DLD1 (cell line): Measurements from ENCODE around the gene NDUFA7.
"Not testable (repeated sequence)": the region's sequence is repeated elsewhere in the genome, so short reads cannot be mapped to it uniquely, and the experiment has no call there.

ENCODE experiments used
- in situ Hi-C: cut with HindIII; loops from 2 replicates; pipeline ENCODE4 v1.10.0; 2017; ENCODE audit warnings: low sequenced_read_pairs

The NDUFA7 gene

DNA sequence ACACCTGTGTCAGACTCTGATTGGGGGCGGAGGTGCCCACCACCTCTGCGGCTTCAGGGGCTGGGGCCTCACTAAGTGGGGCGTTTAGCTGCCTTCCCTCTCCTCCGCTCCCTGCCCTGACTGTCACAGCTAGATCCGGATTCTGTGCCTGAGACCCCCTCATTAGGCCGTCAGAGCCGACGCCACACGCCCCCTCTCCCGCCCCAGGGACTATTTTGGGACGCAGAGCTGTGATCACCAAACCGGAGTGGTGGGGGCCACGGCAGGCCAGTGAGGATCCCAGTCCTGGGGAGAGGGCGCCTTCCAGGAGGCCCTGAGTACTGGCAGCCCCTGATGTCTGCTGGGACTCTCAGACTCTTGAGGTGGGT lies 21.1 kb upstream of the NDUFA7 start:
- in situ Hi-C loops, result no loop called here

DNA sequence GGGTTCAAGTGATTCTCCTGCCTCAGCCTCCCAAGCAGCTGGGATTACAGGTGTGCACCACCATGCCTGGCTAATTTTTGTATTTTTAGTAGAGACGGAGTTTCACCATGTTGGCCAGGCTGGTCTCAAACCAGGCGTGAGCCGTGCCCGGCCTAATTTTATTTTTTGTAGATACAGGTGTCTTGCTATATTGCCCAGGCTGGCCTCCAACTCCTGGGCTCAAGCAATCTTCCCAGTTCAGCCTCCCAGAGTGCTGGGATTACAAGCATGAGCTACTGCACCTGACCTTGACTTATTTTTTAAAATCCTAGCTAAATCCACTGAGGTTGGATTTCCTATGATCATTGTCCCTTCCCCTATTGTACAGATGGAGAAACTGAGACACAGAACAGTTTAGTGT lies 20.3 kb upstream of the NDUFA7 start:
- in situ Hi-C loops, result not testable (repeated sequence)

DNA sequence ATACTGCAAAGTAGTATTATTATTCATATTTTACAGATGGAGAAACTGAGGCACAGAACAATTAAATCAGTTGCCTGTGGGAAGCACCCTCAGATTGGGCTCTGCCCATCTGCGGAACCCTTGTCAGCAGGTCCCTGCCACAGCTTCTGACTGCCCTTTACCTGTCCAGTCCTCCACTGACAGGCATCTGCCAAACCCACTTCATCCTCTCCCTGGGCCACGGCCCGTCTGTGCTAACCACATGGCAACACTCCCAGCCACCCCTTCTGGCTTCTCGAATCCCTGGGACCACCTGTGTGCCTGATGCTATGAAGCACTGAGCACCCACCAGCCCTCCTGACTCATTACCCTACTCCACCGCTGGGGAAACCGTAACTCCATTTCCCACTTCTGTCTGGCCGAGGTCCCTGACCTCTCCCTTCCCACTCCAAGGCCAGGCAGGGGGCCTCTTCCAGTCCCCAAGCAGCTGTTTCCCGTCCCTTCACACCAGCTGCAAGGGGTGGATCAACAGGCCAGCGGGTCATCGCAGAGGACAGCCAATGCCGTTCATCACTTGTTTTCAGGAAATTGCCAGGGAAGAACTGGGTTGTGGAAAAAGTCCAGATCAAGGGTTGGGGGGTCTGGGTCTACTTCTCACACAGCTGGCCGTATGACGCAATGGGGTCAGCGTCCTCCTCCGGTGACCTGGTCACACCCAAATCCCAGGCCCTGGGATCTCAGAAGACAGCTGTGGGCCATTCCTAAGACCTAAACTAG lies 19.3 kb upstream of the NDUFA7 start:
- in situ Hi-C loops, result no loop called here

DNA sequence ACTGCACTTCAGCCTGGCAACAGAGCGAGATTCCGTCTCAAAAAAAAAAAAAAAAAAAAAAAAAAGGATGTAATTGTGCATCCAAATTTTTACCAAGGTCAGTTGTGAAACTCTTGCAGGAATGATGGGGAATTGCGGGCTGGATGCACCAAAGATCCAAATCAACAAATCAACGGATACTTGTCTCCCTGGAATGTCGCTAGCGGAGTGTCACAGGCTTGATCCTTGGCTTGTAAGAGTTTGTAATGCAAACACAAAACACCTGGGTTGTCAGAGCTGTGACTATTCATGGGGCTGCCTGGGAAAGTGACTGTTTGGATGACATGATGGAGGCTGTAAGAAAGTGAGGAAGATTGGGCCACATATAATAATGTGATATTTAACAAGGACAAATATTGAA lies 17.7 kb upstream of the NDUFA7 start:
- in situ Hi-C loops, result no loop called here

DNA sequence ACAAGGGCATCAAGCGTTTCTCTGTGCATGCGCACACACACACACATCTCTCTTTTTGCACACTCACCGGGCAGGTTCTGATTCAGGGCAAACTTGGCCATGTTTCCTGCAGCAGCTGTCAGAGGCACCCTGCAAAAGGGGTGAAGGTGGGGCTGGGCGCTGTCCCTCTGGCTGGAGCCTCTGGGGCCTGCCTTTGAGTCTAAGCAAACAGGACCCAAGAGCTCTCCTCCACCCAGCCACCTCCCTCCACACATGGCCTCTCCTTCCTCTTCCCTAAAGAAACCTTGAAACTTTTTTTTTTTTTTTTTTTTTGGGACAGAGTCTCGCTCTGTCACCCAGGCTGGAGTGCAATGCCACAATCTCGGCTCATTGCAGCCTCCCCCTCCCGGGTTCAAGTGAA lies 16.6 kb upstream of the NDUFA7 start:
- in situ Hi-C loops, result no loop called here

DNA sequence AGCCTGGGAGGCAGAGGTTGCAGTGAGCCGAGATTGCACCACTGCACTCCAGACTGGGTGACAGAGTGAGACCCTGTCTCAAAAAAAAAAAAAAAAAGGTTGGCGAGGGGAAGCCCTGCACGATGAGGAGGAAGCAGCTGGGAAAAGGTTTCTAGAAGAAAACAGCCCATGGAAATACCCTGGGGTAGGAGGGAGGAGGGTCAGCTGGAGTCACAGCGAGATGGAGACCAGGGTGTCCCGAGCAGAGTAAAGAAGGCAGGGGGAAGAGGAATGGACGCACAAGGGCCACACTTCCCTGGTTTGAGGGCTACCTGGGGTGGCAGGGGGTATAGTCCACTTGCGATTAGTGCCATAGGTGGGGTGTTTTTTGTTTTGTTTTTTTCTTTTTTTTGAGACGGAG lies 15.5 kb upstream of the NDUFA7 start:
- in situ Hi-C loops, result no loop called here

DNA sequence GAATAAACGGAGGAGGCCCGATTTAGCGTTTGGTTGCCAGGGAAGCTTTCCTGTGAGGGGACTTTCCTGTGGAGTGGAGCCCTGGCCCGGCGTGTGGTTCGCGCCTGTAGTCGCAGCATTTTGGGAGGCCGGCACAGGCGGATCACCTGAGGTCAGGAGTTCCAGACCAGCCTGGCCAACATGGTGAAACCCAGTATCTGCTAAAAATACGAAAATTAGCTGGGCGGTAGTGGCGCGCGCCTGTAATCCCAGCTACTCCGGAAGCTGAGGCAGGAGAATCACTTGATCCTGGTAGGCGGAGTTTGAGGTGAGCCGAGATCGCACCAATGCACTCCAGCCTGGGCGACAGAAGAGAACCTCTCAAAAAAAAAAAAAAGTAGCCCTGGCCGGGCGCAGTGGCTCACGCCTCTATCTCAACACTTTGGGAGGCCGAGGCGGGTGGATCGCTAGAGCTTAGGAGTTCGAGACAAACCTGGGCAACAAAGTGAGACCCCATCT lies 14.9 kb upstream of the NDUFA7 start:
- in situ Hi-C loops, result no loop called here

DNA sequence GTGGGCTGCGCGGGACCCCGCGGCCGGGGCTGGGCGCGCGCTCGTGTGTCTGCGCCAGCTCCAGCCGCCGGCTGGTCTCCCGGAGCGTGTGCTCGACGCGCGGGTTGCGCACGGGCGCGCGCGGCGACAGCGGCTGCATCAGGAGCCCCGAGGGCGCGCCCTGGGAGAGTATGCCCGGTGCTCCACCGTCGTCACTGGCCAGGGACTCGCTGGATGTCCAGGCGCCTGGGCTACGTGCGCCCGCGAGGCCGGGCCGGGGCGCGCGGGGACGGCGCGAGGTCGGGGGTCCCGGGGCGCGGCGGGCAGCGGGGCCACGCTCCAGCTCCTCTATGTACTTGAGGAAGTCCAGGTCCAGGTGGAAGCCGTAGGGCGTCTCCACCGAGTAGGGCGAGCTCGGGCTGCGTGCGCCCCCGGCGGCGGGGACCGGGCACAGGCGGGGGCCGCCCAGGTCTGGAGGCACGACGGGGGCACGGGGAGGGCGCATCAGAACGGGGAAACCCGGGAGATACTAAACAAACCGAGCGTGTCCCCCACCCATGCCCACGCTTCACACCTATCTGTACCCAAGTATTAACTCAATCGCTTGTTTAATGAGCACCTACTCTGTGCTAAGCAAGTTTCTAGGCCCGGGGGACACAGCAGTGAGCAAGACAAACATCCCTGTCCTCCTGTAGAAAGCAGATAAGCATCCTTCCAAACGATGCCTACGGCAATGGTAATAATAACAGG lies 14.3 kb upstream of the NDUFA7 start:
- in situ Hi-C loops, result no loop called here

DNA sequence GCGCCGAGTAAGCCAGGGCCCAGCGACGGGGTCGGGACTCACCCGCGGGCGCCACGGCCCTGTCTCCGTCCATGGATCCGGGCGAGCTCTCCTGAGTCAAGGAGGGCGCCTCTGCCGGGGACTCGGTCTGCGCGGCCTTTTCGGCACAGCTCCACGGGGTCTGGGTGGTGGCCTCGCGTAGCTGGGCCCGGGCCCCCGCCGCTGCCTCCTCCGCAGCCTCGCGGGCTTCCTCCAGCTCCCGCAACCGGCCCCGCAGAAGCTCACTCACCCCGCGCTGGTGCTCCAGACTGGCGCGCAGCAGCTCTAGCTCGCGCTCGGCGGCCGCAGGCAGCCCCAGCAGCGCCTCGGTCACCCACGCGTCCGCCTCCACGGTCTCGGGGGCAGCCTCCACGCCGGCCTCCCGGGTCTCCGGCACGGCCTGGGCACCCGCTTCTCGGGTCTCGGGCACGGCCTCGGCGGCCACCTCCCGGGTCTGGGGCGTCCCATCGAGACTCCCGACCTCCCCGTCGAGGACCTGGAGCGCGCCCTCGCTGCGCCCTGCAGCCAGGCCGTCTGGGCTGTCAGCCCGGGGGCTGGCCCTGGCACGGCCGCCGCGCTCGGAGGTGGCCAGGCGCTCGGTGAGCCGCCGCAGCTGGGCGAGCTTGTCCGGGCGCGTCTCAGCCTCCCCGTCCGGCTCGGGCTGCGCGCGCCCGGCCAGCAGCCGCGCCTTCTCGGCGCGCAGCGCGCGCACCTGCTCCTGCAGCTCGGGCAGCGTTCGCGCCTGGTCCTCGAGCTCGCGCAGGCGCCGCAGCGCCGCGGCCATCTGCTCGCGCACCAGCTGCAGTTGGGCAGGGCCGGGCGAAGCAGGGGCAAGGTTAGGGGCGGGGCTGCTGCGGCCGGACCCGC lies 13.5 kb upstream of the NDUFA7 start:
- in situ Hi-C loops, result no loop called here

DNA sequence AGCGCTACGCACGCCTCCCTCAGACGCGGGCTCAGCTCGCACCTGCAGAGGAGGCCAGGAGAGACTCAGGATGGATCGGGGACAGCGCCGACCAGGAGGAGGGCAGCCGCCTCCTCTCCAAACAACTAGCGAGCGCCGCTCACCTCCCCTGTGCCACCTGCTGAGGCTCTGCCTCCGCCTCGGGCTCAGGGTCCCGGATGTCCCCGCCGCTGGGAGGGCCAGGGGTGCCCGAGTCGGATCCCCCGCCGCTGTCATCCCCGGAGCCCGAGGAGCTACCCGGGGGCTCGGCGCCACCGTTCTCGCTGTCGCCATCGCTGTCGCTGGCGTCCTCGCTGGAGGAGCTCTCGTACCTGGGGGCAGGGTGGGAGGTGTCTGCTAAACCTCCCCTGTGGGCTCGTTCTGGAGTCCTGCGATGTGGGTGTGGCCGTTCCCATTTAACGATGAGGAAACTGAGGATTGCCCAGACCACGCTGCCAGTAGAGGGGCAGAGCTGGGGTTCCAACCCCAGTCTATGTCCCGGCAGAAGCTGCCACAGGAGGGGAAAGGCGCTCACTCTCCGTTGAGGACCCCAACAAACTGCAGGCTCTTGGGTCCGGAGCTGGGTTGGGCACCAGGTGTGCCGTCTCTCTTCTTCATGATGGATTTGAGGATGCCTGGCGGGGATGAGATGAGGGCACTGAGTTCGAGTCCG lies 12.7 kb upstream of the NDUFA7 start:
- in situ Hi-C loops, result no loop called here

DNA sequence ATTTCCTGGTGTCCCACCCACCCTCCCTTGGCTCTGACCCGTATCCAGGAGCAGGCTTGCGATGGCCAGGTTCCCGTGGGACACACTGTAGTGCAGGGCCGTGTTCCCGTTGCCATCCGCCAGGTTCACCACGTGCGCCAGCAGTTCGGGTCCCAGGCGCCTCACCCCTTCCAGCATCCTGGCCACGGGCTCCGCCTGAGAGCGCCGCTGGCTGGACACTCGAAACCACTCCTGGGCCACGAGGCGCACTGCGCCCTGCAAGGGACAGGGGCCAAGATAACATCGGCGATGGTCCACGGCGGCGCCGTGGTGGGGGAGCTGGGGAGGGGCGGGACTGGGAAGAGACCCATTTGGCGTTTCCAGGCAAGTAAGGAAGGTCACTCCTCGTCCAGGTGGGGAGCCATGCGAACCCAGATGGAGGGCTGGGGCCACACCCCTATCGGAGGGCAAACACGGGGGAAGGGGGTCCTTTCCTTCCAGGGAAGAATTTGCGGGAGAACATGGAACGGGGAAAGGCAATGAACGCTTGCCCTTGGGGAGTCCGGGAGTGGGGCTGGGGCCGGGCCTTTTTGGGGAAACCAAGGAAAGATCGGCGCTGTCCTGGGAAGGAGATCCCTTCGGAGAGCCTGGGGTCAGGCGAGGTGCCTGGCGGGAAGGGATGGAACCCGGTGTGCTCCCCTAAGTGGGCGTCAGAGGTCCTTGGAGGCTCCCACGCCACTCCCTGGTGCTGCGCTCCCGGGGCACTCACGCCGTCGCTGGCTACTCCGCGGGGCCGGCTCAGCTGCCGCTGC lies 12.0 kb upstream of the NDUFA7 start:
- in situ Hi-C loops, result no loop called here

DNA sequence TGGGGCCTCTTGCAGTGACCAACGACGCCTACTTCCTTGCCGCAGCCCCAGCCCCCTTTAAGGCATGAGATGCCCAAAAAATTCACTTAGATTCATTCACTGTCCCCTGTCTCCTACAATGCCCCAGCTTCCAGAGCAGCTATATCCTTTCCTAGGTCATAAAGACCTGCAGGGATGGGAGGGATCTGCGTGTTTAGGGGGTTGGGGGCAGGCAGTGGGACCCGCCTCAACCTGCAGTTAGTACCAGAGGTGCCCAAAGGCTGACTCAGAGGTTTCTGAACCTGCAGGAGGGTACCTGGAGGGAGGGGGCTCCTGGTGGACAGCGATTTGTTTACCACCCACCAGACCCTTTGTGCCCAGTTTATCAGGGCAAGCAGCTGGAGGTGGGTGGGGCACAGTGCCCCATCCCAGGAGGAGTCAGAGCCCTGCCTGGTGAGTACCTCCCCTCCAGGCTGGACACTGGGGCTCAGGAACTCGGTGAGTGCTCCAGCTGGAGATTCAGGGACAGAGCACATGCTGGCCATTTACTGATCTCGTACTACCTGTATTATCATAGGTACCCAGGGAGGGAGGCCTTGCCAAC lies 10.2 kb upstream of the NDUFA7 start:
- in situ Hi-C loops, result no loop called here

DNA sequence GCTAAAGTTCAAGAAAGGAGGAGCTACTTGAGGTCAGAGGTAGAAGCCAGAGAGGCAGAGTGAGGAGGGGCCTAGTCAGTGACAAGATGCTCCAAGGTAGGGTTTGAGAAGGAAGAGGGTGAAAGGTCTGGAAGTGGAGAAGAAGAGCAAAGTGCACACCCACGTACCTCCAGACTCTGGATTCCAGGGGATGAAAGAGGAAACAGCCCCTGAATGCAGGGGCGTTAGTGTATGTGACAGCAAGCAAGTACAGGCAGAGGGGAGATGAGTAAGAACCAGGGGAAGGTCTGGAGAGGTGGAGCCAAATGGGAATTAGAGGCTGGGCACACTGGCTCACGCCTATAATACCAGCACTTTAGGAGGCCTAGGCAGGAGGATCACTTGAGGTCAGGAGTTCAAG lies 8.8 kb upstream of the NDUFA7 start:
- in situ Hi-C loops, result no loop called here

DNA sequence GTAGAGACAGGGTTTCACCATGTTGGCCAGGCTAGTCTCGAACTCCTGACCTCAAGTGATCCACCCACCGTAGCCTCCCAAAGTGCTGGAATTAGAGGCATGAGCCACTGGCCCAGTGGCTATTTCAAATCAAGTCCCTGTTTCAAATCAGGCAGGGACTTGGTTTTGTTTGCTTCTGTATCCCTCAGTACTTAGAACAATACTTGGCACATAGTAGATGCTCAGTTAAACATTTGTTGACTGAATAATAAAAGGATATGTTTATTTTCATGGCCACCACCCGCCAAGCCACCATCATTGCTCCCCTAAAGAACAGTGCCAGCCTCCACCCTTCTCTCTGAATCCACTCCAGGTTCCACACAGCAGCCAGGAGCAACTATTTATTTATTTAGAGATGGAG lies 4.3 kb upstream of the NDUFA7 start:
- in situ Hi-C loops, result no loop called here

DNA sequence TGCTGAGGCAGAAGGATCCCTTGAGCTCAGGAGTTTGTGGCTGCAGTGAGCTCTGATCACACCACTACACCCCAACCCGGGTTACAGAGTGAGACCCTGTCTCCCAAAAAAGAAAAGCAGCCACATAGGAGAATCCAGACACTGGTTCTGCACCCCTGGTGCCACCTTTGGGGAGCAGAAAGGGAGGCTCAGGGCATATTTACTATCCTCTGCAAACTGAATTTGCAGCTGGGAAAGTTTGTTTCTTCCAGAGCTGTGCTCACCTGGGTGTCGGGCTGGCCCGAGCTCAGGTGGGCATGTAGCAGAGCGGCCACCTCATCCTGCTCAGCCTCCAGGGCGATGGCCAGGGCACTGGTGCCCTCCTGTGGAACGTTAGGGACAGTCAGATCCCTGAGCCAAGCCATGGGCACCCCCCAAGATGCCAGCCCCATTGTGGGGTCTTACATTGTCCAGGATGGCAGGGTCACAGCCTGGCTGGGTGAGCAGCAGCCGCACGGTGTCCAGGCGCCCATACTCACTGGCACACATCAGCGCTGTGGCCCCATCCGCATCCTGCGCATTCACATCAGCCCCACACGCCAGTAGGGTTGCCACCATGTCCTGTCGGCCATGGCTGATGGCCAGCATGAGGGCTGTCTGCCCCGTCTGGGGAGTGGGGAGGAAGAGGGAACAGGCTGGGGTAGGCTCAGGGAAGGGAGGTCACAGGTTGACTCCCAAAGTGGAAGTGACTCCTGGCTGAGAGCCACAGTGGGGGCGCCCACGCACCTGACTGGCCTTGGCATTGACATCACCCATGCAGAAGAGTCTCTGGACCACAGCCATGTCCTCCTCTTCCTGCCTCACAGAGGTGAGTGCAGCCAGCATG lies 3.2 kb upstream of the NDUFA7 start:
- in situ Hi-C loops, result no loop called here

DNA sequence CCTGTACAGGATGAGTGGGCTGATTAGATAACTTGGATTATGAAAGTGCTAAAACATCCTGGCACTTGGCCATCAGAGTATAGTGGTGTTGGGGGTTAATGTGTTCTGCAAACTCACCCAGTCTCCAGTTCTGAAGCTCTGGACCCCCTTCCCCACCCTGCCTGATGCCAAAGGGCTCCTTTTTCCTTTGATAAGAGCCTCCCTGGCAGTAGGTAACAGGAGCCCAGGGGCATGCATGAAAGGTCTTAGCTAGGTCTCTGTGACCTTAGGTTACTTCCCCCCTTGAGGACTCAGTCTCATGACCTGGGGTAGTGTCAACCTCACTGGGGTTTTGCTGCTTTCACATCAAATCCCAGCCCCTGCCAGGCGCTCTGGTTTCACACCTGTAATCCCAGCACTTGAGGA lies 2.6 kb upstream of the NDUFA7 start:
- in situ Hi-C loops, result no loop called here

DNA sequence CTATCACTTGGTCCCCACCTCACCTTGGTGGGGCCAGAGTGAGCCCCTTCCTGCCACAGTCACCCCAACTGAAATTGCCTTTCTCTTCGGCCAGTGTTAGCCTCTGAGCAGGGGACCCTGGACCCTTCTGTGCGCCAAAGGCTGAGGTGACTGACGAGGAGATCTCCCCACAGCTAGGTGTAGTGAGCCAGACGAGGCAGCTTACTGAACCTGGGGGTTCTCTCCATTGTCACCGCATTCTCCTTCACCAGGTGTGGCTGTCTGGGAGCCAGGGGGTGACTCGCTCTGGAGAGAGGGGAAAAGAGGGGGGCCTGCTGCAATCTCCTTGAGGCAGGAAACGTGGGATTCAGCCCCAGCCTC lies 1.4 kb upstream of the NDUFA7 start:
- in situ Hi-C loops, result no loop called here

DNA sequence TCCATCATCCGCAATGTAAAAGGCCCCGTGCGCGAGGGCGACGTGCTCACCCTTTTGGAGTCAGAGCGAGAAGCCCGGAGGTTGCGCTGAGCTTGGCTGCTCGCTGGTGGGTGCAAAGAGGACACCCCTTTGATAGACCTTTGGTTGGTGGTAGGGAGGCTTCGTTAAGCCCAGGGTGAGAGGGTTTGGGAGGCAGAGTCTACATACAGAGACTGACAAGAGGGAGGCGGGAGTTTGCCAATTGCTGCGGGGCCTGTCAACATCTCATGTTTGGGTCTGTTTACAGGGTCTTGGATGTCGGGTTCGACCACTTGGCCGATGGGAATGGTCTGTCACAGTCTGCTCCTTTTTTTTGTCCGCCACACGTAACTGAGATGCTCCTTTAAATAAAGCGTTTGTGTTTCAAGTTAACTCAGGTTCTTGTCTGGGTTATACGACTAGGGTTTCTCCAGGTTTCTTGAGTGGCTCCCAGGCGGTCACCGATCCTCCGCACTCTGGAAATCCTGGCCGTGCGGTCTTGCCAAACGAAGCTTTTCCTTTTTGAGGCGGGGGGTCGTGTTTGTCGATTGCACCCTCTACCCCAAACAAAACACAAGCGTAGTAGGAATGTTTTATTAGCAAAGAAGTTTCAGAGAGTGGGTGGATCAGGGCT lies 937 bp upstream of the NDUFA7 start:
- in situ Hi-C loops, result no loop called here
